Left ventricle myocardium superior (tissue), 1 donor: ENCODE results near the gene PRR33. TPM values are rescaled to one million over a fixed set of nuclear protein-coding genes. Genes with fewer than 3 reads are reported as not detected.

Source experiments
- ATAC-seq: fragments of 200-7000 bp; cut with Tn5 transposase; one replicate; pipeline ENCODE4 v1.9.1; 2020; ENCODE audit warnings: mild to moderate bottlenecking, moderate library complexity
- DNase-seq: peaks from one replicate; pipeline ENCODE4 v3.0.0-alpha.2; 2020
- intact Hi-C: fragments of 100-400 bp; cut with micrococcal nuclease; formaldehyde crosslinking; loops from one replicate; pipeline ENCODE4 v1.11.0; 2022
- total RNA-seq: library from RNA; stranded (reverse); fragmentation: NEBNext Ultra II Directional; extraction: Animal tissue kit (Norgen Biotek cat#: 25700); gene quantifications from one replicate; pipeline ENCODE4 v1.2.1, GENCODE V29; 2021
- donor health status: DM: no; HTN: yes; CAD: no; lungs with severe emphysema.

The PRR33 gene
- total RNA-seq, 1 donor from 2014 or later: 4.4 TPM

DNA sequence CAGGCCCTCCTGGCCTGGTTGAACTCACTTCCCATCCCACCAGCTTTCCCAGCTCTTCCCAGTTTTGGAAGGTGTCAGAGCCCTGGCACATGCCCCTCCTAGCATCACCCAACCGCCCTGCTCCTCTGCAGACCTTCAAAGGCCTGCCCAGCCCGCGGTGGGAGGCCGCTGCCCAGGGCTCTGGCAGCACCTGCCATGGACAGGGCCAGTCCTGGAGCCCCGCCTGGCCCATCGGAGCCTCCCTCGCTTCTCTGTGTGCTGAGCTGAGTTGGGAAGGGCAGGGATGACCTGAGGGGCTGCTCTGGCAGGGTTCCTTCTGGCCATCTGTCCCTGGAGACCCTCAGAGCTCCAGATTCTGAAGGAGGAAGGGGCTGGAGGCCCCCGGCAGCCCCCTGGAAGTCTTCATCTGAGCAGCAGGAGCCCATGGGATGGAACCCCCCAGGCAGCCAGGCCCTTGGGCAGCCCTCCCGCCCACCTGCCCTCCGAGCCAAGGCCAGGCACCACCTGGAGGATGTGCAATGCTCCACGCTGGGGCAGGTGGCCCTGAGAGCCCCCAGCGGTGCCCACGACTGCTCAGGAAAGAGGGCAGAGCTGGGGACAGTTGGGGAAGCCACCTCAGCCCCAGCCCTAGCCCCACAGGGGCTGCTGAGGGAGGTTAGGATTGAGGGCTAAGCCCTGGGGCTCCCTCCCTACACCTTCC, 35.2 kb downstream of the PRR33 start:
- no peak for DNase-seq
- ATAC-seq: no peak
- intact Hi-C loops: no loop called here

- no peak for DNase-seq
- intact Hi-C loops: no loop called here
- no peak for ATAC-seq
These were observed 35.8 kb downstream of the PRR33 start for GRCh38 chr11:1855886-1856265.

DNA sequence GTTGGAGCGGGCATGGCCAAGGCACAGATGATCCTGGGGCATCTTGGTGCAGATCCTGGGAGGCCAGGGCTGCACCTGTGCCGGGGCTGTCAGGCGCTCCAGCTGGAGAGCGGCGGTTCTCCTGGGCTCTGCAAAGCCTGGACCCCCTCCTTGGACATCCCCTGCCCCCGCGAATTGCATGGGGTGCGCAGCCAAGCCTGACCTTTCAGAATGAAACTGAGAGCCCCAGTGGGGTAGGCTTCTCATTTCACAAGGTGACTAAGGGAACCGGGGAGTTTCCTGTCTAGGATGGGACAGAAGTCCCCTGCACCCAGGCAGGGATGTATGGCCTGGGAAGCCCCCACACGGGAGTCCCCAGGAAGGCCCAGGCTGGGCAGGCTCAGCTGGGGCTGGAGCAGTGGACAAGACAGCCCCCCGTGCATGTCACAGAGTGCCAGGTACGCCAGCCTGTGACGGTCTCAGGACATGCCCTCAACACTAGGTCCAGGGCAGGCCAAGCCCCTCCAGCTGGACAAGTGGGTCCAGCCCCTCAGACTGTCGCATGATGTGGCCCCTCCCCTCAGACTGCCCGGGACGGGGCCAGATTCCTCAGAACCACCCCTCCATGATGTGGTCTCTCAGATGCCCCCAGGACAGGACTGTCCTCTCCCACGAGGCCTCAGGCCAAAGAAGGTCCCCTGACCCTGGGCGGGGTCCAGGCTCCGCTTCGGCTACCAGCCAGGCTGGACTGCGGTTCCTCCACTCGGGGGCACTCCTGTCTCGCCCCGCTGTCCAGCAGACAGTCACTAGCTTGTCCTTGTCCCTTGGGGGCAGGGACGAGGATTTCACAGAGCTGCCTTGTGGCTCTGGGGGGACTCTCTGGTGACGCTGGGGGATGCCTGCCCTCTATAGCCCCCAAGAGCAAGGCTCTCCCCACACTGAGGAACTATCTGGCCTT, 36.5 kb downstream of the PRR33 start:
- intact Hi-C loops: no loop called here
- ATAC-seq (no peak), DNase-seq (no peak)

GRCh38 chr11:1854132-1854948, 37.4 kb downstream of the PRR33 start:
- ATAC-seq (no peak), DNase-seq (no peak)
- intact Hi-C loops: no loop called here

- ATAC-seq: no peak
- intact Hi-C loops: no loop called here
- DNase-seq: no peak
These were observed 38.1 kb downstream of the PRR33 start for GRCh38 chr11:1853376-1854131.

DNA sequence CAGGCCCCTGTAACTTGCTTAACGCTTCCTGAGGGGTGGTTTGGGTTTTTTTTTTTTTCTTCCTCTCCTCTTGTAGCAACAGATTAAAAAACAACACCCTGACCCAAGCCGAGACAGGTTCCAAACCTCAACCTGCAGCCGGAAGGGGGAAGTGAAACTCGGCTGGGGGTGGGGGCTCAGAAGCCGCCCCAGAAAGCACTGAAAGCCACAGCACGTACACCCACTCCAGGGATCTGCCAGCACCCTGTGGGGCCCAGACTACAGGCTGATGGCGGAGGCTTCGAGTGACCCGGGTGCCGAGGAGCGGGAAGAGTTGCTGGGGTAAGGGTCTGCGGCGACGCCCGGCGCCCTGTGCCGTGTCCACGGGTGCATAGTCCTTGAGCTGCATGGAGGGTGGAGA, 38.8 kb downstream of the PRR33 start, which contains the start of gene LSP1:
Gene LSP1 (plus strand): TSS at position 208 of the 400 bp plus-strand sequence. CDS start 61 bp downstream, at position 269.
- DNase-seq (no peak), ATAC-seq (peak; percentile 16)
- intact Hi-C loops: no loop called here

- intact Hi-C loops: no loop called here
- DNase-seq (no peak), ATAC-seq (no peak)
These were observed 39.3 kb downstream of the PRR33 start for GRCh38 chr11:1852271-1852876.

DNA sequence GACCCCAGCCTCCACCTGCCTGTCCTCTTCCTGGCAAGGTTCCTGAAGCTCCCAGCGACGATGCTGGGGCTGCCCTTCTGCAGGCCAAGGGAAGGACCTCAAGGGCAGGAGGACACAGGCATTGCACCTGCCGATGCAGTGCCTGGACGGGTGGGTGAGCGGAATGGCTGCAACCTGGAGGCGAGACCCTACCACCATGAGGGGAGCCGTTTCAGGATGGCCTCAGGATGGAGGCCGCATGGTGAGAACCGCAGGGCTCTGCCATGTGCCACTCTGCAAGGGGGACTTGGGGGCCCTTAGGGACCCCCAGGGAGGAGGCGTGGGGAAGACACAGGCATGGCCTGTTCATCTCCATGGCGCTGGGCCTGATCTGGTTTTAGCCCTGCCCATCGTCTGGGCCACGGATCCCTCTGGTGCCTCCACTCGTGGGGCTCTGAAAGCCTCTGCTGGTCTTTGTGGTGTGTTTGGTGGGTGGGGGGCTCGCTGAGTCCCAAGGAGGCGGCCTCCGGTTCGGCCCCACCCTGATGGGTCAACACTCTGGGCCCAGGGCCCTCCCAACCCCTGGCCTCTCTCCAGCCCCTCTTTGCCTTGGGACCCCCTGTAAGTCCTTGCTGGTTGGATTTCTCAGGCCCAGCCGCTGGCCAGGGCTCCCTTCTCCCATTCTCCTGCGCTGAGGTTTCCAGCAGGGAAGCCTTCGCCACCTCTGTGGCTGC, 40.1 kb downstream of the PRR33 start:
- no peak for DNase-seq
- intact Hi-C loops: no loop called here
- ATAC-seq: no peak

- DNase-seq (no peak), ATAC-seq (no peak)
- intact Hi-C loops: no loop called here
These were observed 42.9 kb downstream of the PRR33 start for GRCh38 chr11:1848640-1849430.

GRCh38 chr11:1847926-1848639, 43.6 kb downstream of the PRR33 start:
- intact Hi-C loops: no loop called here
- no peak for ATAC-seq
- no peak for DNase-seq

GRCh38 chr11:1847006-1847735, 44.5 kb downstream of the PRR33 start:
- DNase-seq (no peak), ATAC-seq (no peak)
- intact Hi-C loops: no loop called here

- no peak for ATAC-seq
- no peak for DNase-seq
- intact Hi-C loops: no loop called here
These were observed 45.2 kb downstream of the PRR33 start for GRCh38 chr11:1846453-1846932.

DNA sequence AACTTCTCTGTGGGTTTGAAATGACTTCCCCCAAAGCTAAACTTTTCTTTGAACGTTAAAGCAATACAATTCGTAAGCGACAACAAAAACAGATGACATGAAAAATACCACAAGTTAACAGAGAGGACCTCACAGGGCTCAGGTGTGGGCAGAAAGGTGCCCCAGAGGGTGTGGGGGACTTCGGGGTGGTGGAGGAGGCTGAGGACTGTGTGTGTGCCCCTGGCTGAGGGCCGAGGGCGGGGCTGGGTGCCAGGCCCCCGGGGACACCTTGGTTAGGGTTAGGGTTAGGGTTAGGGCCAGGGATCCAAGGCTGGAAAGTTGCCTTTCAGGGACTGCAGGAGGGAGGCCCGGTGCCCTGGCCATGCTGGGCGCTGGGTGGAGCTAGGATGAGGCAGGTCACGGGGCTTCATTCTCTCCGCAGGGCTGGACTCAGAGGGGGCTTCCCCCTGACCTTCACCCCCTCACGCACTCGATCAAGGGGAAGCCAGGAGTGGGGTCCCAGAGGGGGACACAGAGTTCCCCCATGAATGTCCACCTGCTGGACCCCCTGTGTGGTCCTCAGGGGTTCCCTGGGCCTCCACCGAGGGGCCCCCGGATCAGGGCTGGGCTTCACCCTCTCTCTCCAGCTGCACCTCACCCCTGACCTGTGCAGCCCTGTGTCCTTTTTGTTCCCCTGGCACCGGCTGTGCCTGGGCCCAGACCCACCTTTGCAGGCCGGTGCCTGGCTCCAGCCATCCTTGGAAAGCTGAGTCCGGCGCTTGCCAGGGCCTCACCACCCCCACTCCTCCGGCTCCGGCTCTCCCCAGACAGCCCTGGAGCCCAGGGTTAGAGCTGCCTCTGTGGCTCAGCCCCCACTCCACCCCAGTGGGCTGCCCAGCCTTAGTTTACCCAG, 45.9 kb downstream of the PRR33 start:
- DNase-seq: peak; percentile 24
- intact Hi-C loops: no loop called here
- no peak for ATAC-seq

- ATAC-seq (no peak), DNase-seq (no peak)
- intact Hi-C loops: no loop called here
These were observed 46.6 kb downstream of the PRR33 start for GRCh38 chr11:1845095-1845429.
